Keratinocyte (primary cell): Measurements from ENCODE around the gene ABCC4. TPM values are rescaled to one million over a fixed set of nuclear protein-coding genes. Genes with fewer than 3 reads are reported as not detected.

ENCODE experiments used
- DNase-seq: peaks from one replicate; pipeline ENCODE4 v3.0.0-alpha.2; 2011; ENCODE audit warnings: low read depth, missing footprints, low spot score
- FAIRE-seq: peaks from 2 replicates; lab custom pipeline; 2011; peaks lifted over from hg19 to GRCh38; lab: Jason Lieb, UNC
- H2AFZ ChIP-seq: 2 replicates; pipeline ENCODE4 v1.6.0; 2012; ENCODE audit warnings: low read length, control low read depth, inconsistent platforms; ENCODE audit not compliant: control insufficient read depth
- H3K27ac ChIP-seq: 2 replicates; pipeline ENCODE4 v1.5.1; 2011; ENCODE audit warnings: low read length; ENCODE audit not compliant: control insufficient read depth, insufficient read depth
- H3K27me3 ChIP-seq: 3 replicates; pipeline ENCODE4 v1.6.0; 2011; ENCODE audit warnings: low read length; ENCODE audit not compliant: control insufficient read depth, insufficient read depth; ENCODE audit errors: extremely low read depth
- H3K36me3 ChIP-seq, 2 experiments: 2 replicates in 1 of 2; 3 replicates in 1 of 2; pipeline ENCODE4 v1.5.1; 2011; ENCODE audit warnings: low read length in 2 of 2, mild to moderate bottlenecking in 1 of 2; ENCODE audit not compliant: control insufficient read depth in 2 of 2, insufficient read depth in 2 of 2; ENCODE audit errors: extremely low read depth in 1 of 2
- H3K4me1 ChIP-seq: 3 replicates; pipeline ENCODE4 v1.5.1; 2011; ENCODE audit warnings: low read length; ENCODE audit not compliant: control insufficient read depth, insufficient read depth; ENCODE audit errors: extremely low read depth
- H3K4me2 ChIP-seq: 3 replicates; pipeline ENCODE4 v1.6.0; 2011; ENCODE audit warnings: low read depth, low read length; ENCODE audit not compliant: control insufficient read depth, insufficient read depth; ENCODE audit errors: extremely low read depth
- H3K4me3 ChIP-seq, 3 experiments: fragments of 200-600 bp in 1 of 3; sonication (generic) in 1 of 3; 2 replicates in 2 of 3; 3 replicates in 1 of 3; pipeline ENCODE4 v1.5.1; 2011 to 2016; ENCODE audit warnings: low read length in 3 of 3, mild to moderate bottlenecking in 3 of 3, control low read depth in 2 of 3, inconsistent platforms in 1 of 3, low read depth in 1 of 3, mixed read lengths in 1 of 3, mixed run types in 1 of 3, moderate library complexity in 1 of 3; ENCODE audit not compliant: control insufficient read depth in 2 of 3, insufficient read depth in 2 of 3; ENCODE audit errors: extremely low read depth in 1 of 3
- H3K79me2 ChIP-seq: 2 replicates; pipeline ENCODE4 v1.6.0; 2012; ENCODE audit warnings: low read length; ENCODE audit not compliant: control insufficient read depth, insufficient read depth
- H3K9ac ChIP-seq: 3 replicates; pipeline ENCODE4 v1.6.0; 2011; ENCODE audit warnings: low read length; ENCODE audit not compliant: control insufficient read depth, insufficient read depth; ENCODE audit errors: extremely low read depth
- H3K9me1 ChIP-seq: 3 replicates; pipeline ENCODE4 v1.6.0; 2011; ENCODE audit warnings: low read length; ENCODE audit not compliant: control insufficient read depth, insufficient read depth; ENCODE audit errors: extremely low read depth
- H3K9me3 ChIP-seq: 2 replicates; pipeline ENCODE4 v1.5.1; 2012; ENCODE audit warnings: low read depth, low read length; ENCODE audit not compliant: control insufficient read depth
- H4K20me1 ChIP-seq: 3 replicates; pipeline ENCODE4 v1.6.0; 2011; ENCODE audit warnings: low read length; ENCODE audit not compliant: control insufficient read depth, insufficient read depth; ENCODE audit errors: extremely low read depth
- EZH2 ChIP-seq: IDR thresholded peaks from one replicate; pipeline ENCODE4 v1.6.1; 2012; ENCODE audit warnings: inconsistent platforms, mild to moderate bottlenecking, low read length, moderate library complexity
- dilution Hi-C: fragments of 300-500 bp; cut with MboI; formaldehyde crosslinking; loops from one replicate; pipeline ENCODE4 v1.7.0; 2020; ENCODE audit warnings: low sequenced_read_pairs; ENCODE audit not compliant: extremely low pct_ligation_motif_present
- polyA plus RNA-seq, 5 experiments: library from polyadenylated mRNA; depleted of rRNA in 3 of 5; stranded (reverse) in 3 of 5; stranded (forward) in 1 of 5; unstranded in 1 of 5; fragments of >200 nt; gene quantifications; 1 replicate in 1 of 5; 2 replicates in 3 of 5; 3 replicates in 1 of 5; pipeline versions ENCODE4 v1.2.1 to v1.2.3, GENCODE V29; 2011 to 2012; ENCODE audit warnings: missing spikeins in 2 of 5, low read depth in 1 of 5, low replicate concordance in 1 of 5
- TF ChIP-seq, protein P1 (sequence below), 3 experiments: IDR thresholded peaks in 1 of 3; conservative IDR thresholded peaks in 1 of 3; optimal IDR thresholded peaks in 1 of 3; 2 replicates in 2 of 3; 3 replicates in 1 of 3; pipeline versions ENCODE3 to v1.5.1; 2011; ENCODE audit warnings: low read length in 3 of 3, mild to moderate bottlenecking in 3 of 3, moderate library complexity in 2 of 3, control low read depth in 1 of 3, inconsistent platforms in 1 of 3; ENCODE audit not compliant: insufficient read depth in 2 of 3; ENCODE audit errors: extremely low read depth in 1 of 3

The ABCC4 gene
- polyA plus RNA-seq, 1 donor (not counting 4 experiments of a cell fraction or from before 2014, with no cell fraction given), result 13.8 TPM

DNA sequence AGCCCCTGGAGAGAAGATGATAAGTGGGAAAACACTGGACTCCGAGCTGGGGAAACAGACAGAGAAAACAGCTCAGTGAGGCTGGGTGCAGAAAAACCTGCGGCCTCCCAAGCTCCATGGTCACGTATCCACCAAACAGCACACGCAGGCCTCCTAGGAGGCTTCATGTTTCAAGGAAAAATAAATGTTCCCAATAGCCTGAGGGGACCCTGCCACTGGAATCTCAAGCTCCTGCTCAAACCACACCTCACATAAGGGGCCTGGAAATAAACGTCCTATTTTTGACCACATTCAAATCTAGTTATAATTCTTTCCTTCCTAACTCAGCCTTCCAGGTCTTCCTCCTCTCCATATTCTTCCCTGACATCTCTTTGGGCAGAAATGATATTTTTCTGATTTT is 225.7 kb downstream of the ABCC4 start:
- H3K27me3 ChIP-seq, result no peaks in the 10 kb centered on the region
- FAIRE-seq (no peak), DNase-seq (no peak)
- no peaks in the 10 kb centered on the region for H4K20me1 ChIP-seq
- no peaks in the 10 kb centered on the region for H3K9me3 ChIP-seq
- no peaks in the 10 kb centered on the region for H3K4me1 ChIP-seq
- H3K4me2 ChIP-seq, result no peak overlapping the region
- H3K9me1 ChIP-seq, result no peaks in the 10 kb centered on the region
- no peak overlapping the region for H3K27ac ChIP-seq
- no peak overlapping the region for H3K9ac ChIP-seq
- dilution Hi-C loops, result no loop called here
- no peaks in the 10 kb centered on the region for H3K79me2 ChIP-seq
- TF ChIP-seq EZH2, result no peak
- TF ChIP-seq, protein P1, sequence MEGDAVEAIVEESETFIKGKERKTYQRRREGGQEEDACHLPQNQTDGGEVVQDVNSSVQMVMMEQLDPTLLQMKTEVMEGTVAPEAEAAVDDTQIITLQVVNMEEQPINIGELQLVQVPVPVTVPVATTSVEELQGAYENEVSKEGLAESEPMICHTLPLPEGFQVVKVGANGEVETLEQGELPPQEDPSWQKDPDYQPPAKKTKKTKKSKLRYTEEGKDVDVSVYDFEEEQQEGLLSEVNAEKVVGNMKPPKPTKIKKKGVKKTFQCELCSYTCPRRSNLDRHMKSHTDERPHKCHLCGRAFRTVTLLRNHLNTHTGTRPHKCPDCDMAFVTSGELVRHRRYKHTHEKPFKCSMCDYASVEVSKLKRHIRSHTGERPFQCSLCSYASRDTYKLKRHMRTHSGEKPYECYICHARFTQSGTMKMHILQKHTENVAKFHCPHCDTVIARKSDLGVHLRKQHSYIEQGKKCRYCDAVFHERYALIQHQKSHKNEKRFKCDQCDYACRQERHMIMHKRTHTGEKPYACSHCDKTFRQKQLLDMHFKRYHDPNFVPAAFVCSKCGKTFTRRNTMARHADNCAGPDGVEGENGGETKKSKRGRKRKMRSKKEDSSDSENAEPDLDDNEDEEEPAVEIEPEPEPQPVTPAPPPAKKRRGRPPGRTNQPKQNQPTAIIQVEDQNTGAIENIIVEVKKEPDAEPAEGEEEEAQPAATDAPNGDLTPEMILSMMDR (optimal IDR thresholded peaks at IDR 0.05 in 1 of 3, IDR thresholded peaks at IDR 0.05 in 1 of 3, conservative IDR thresholded peaks at IDR 0.05 in 1 of 3; ENCODE audit: extremely low read depth in 1 of 3, insufficient read depth in 2 of 3, low read length in 3 of 3), result no peak
- H2AFZ ChIP-seq, result no peak overlapping the region
- H3K4me3 ChIP-seq, result no peak overlapping the region
- H3K36me3 ChIP-seq, result peaks cover 0 to 5% of the 10 kb centered on the region in 2 experiments

DNA sequence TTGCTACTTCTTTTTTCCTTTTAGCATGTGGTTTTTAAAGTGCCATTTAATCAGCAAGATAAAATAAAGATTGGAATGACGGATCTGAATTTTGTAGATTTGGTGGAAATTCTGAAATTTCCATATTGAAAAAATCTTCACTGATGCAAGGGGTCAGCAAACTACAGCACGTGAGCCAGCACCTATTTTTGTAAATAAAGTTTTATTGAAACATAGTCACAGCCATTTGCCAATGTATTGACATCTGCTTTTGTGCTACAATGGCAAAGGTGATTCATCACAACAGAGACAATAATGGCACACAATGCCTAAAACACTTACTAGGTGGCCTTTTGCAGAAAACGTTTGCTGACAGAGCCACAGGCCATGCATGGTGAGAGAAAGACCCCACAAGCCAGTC is 226.4 kb downstream of the ABCC4 start:
- no peak for FAIRE-seq
- no peak for TF ChIP-seq EZH2
- TF ChIP-seq, protein P1 (optimal IDR thresholded peaks at IDR 0.05 in 1 of 3, IDR thresholded peaks at IDR 0.05 in 1 of 3, conservative IDR thresholded peaks at IDR 0.05 in 1 of 3; ENCODE audit: extremely low read depth in 1 of 3, insufficient read depth in 2 of 3, low read length in 3 of 3), result no peak
- dilution Hi-C loops, result no loop called here
- Histone ChIP-seq H3K9me1 (no peaks in the 10 kb centered on the region), H3K4me3 (no peak overlapping the region), H3K9me3 (no peaks in the 10 kb centered on the region), H2AFZ (no peak overlapping the region), H3K4me1 (no peaks in the 10 kb centered on the region), H3K4me2 (no peak overlapping the region), H3K9ac (no peak overlapping the region), H3K79me2 (no peaks in the 10 kb centered on the region), H4K20me1 (no peaks in the 10 kb centered on the region), H3K27ac (no peak overlapping the region), H3K27me3 (no peaks in the 10 kb centered on the region), H3K36me3 (peaks cover 0 to 5% of the 10 kb centered on the region in 2 experiments)
- DNase-seq, result no peak
